T-helper 2 cell treated with Interferon-gamma antibody and Interleukin-4, amounts not matched to agents 100 ng/mL and 5 ng/mL, for 36 hours (primary cell): Measurements from ENCODE around the gene CIROP. TPM values are rescaled to one million over a fixed set of nuclear protein-coding genes. Genes with fewer than 3 reads are reported as not detected.
"Not testable (repeated sequence)": the region's sequence is repeated elsewhere in the genome, so short reads cannot be mapped to it uniquely, and the experiment has no call there.

Experiments
- intact Hi-C: fragments of 100-400 bp; cut with micrococcal nuclease; formaldehyde crosslinking; loops from one replicate; pipeline ENCODE4 v1.15.1; 2023
- total RNA-seq: library from RNA; stranded (reverse); gene quantifications from 2 replicates; pipeline ENCODE4 v1.2.3, GENCODE V29; 2022

CIROP gene
- total RNA-seq, 1 donor from 2014 or later: not detected

GRCh38 chr14:23115039-23115731 lies 10.4 kb upstream of the CIROP start:
- intact Hi-C loops: no loop called here

GRCh38 chr14:23114669-23115038 lies 9.9 kb upstream of the CIROP start:
- intact Hi-C loops: no loop called here

- intact Hi-C loops: no loop called here
Observed at GRCh38 chr14:23114120-23114458, 9.3 kb upstream of the CIROP start.

- intact Hi-C loops: no loop called here
Observed at GRCh38 chr14:23113431-23114119, 8.8 kb upstream of the CIROP start.

GRCh38 chr14:23112359-23113178 lies 7.8 kb upstream of the CIROP start:
- intact Hi-C loops: no loop called here

GRCh38 chr14:23110579-23111365 lies 6.0 kb upstream of the CIROP start:
- intact Hi-C loops: no loop called here

GRCh38 chr14:23109769-23110168 lies 5.0 kb upstream of the CIROP start:
- intact Hi-C loops: no loop called here

GRCh38 chr14:23108169-23108568 lies 3.4 kb upstream of the CIROP start:
- intact Hi-C loops: not testable (repeated sequence)

GRCh38 chr14:23107620-23108019 lies 2.8 kb upstream of the CIROP start:
- intact Hi-C loops: not testable (repeated sequence)

- intact Hi-C loops: no loop called here
Observed at GRCh38 chr14:23106747-23107045, 1.9 kb upstream of the CIROP start.

GRCh38 chr14:23105348-23105824 lies 597 bp upstream of the CIROP start:
- intact Hi-C loops: no loop called here

- intact Hi-C loops: no loop called here
Observed at GRCh38 chr14:23104070-23104590, 659 bp downstream of the CIROP start.

- intact Hi-C loops: no loop called here
Observed at GRCh38 chr14:23103581-23103980, 1.2 kb downstream of the CIROP start.

GRCh38 chr14:23102801-23103200 lies 2.0 kb downstream of the CIROP start:
- intact Hi-C loops: no loop called here

- intact Hi-C loops: no loop called here
Observed at GRCh38 chr14:23101986-23102625, 2.7 kb downstream of the CIROP start.

GRCh38 chr14:23101213-23101970 lies 3.4 kb downstream of the CIROP start:
- intact Hi-C loops: no loop called here

- intact Hi-C loops: loop anchor here (10.0 kb wide), 1 partner anchor 455 kb away; the partner anchor contains the start of genes THTPA and ZFHX2
Observed at GRCh38 chr14:23099212-23099861, 5.5 kb downstream of the CIROP start.

- intact Hi-C loops: loop anchor here (10.0 kb wide), 1 partner anchor 457 kb away; the partner anchor contains the start of genes THTPA and ZFHX2
Observed at GRCh38 chr14:23097786-23098185, 7.0 kb downstream of the CIROP start.
